Mucosa of descending colon (tissue), 3 donors: Measurements from ENCODE around the gene NTSR1. TPM values are rescaled to one million over a fixed set of nuclear protein-coding genes. Genes with fewer than 3 reads are reported as not detected.

Experiments used
- ATAC-seq: fragments of 200-7000 bp; cut with Tn5 transposase; one replicate; pipeline ENCODE4 v1.9.1; 2020; ENCODE audit warnings: mild to moderate bottlenecking, moderate library complexity
- DNase-seq, 3 donors: peaks; one replicate each; pipeline ENCODE4 v3.0.0-alpha.2; 2020
- H3K36me3 ChIP-seq: fragments of 200-600 bp; one replicate; pipeline ENCODE4 v1.8.0; 2021; ENCODE audit warnings: low read depth, mild to moderate bottlenecking
- H3K4me1 ChIP-seq: fragments of 200-600 bp; one replicate; pipeline ENCODE4 v1.8.0; 2021; ENCODE audit warnings: low read depth, mild to moderate bottlenecking
- H3K4me3 ChIP-seq: fragments of 200-600 bp; one replicate; pipeline ENCODE4 v1.8.0; 2021; ENCODE audit warnings: mild to moderate bottlenecking
- H3K9me3 ChIP-seq: fragments of 200-600 bp; one replicate; pipeline ENCODE4 v1.8.0; 2021; ENCODE audit warnings: mild to moderate bottlenecking
- CTCF ChIP-seq: fragments of 200-600 bp; IDR thresholded peaks from one replicate; pipeline ENCODE4 v1.8.0; 2022; ENCODE audit warnings: antibody characterized with exemption, mild to moderate bottlenecking
- intact Hi-C, 2 donors: fragments of 100-400 bp; cut with DNase I in 1 of 2; cut with micrococcal nuclease in 1 of 2; formaldehyde crosslinking; loops; one replicate each; pipeline versions ENCODE4 v1.11.0 to v1.11.1; 2022; cut with DNase I, micrococcal nuclease
- total RNA-seq, 3 donors: library from RNA; stranded (reverse); fragmentation: NEBNext Ultra II Directional in 2 of 3; extraction: Animal tissue kit (Norgen Biotek cat#: 25700) in 2 of 3; gene quantifications; one replicate each; pipeline versions ENCODE4 v1.2.1 to v1.2.4, GENCODE V29; 2021 to 2023
- donor health status: DM: no; HTN: no; CAD: no; lungs with moderate emphysema.
- donor health status: DM: no; HTN: no; CAD: no.
- donor health status: DM: no; HTN: yes; CAD: no.

NTSR1 gene
- total RNA-seq, 3 donors from 2014 or later, result 0.31 to 22.1 TPM; not detected in 1

DNA sequence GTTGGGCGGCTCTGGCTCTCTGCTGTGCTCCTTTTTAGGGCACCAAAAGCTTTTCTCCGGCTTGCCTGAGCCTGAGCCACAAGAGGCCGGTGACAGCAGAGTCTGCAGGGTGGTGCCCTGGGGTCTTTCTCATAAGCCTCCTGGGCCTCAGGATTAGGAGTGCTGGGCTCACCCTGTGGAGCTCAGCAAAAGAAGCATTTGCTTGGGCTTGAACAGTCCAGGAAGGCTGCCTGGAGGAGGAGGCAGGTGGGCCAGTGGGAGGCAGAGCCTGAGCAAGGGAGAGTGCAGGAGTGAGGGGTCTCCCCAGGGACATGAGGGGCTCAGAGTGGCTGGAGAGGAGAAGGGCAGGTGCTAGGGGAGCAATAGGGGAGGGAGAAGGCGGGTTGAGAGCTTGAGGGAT, 54.8 kb downstream of the NTSR1 start:
- no peaks in the 10 kb centered on the region for H3K4me1 ChIP-seq
- intact Hi-C loops, result no loop called here
- H3K9me3 ChIP-seq, result no peaks in the 10 kb centered on the region
- H3K36me3 ChIP-seq, result no peaks in the 10 kb centered on the region
- DNase-seq, result peak in 1 of 3 donors; percentile 10
- H3K4me3 ChIP-seq, result no peak overlapping the region
- no peak for TF ChIP-seq CTCF
- no peak for ATAC-seq

DNA sequence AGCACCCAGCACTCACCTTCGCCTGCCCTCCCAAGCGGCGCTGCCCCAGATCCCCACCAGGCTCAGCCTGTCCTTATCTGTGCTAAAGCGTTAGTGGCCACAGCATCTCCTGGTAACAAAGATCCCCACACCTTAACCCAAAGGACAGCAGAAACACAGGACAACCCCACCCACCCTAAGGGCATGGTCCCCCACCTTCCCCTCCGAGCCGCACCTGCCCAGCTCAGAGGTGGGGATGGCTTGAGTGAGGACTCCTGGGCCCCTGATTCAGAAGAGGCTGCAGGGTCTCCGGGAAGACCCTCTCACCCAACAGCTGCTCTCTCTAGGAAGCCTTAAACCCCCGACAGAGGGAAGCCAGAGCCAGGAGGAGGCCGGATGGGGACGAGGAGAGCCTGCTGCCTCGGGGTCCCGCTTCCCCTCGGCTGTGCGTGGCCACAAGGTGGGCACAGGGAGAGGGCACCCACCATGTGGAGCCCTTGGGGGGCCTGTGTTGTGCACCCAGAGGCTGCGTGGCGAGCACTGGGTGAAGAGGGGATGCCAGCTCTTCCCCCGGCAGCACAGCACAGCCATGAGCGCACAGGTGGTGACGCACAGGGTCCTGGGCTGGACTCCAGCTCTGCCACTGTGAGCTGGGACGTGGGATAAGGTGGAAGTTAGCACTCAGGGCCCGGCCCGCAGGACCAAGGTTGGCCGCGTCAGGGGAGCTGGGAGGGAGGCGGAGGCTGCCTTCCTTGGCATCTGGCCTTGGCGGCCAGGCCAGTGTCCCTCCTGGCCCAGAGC, 55.7 kb downstream of the NTSR1 start:
- Histone ChIP-seq H3K4me1 (no peaks in the 10 kb centered on the region), H3K4me3 (no peak overlapping the region), H3K36me3 (no peaks in the 10 kb centered on the region), H3K9me3 (no peaks in the 10 kb centered on the region)
- no peak for ATAC-seq
- intact Hi-C loops, result no loop called here
- no peak for TF ChIP-seq CTCF
- peak in 2 of 3 donors; percentile 10 to 40 for DNase-seq

DNA sequence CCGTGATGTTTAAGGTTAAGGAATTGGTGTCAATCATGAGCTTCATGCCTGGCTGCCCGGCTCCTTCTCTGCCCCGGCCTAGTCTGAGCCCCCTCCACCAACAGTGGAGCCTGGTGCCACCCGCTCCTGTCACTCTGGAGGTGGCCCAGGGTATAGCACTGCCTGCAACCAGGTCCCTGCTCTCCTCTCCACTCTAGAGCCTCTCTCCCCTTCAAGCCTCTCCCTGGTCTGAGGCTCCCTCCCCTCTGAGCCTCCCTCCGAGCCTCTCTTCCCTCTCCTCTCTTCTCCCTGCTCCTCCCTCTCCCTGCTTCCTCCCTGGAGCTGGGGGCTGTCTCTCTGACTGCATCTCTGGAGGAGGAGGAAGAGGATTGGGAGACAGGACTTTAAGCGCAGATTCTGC, 56.4 kb downstream of the NTSR1 start:
- no peaks in the 10 kb centered on the region for H3K36me3 ChIP-seq
- no peaks in the 10 kb centered on the region for H3K4me1 ChIP-seq
- no peak overlapping the region for H3K4me3 ChIP-seq
- TF ChIP-seq CTCF, result no peak
- ATAC-seq (no peak), DNase-seq (no peak)
- no peaks in the 10 kb centered on the region for H3K9me3 ChIP-seq
- intact Hi-C loops, result no loop called here

DNA sequence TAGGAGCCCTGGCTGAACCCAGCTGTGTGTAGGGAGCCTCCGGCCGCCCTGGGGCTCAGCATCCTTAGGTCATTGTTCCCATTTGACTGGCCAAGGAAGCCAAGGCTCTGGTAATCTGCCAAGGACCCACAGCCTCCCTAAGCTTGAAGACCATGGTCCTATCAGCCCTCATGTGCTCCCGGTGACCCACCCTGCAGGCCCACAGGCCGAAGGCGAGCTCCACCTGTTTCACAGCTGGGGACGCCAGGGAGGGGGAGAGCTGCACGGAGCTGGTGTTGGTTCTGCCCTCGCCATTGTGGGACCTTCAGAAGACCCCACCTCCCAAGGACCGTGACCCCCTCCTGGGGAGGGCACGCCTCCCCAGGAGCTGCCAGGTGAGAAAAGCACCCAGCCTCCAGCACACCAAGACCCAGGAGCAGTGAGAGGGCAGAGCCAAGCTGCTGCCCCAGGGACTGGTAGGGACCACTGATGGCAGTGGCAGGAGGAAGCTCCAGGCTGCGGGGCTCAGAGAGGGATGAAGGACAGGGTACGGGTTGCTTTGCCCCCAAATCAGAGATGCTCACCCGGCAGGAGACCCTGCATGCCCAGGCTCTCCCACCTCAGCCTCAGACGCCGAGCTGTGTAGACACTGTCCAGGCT, 56.9 kb downstream of the NTSR1 start:
- no peak for TF ChIP-seq CTCF
- no peaks in the 10 kb centered on the region for H3K36me3 ChIP-seq
- intact Hi-C loops, result no loop called here
- no peaks in the 10 kb centered on the region for H3K9me3 ChIP-seq
- H3K4me1 ChIP-seq, result no peaks in the 10 kb centered on the region
- DNase-seq, result peak in 2 of 3 donors; percentile 18 to 26
- no peak overlapping the region for H3K4me3 ChIP-seq
- no peak for ATAC-seq

GRCh38 chr20:62766071-62766450, 57.4 kb downstream of the NTSR1 start:
- Histone ChIP-seq H3K36me3 (no peaks in the 10 kb centered on the region), H3K4me1 (no peaks in the 10 kb centered on the region), H3K4me3 (no peak overlapping the region), H3K9me3 (no peaks in the 10 kb centered on the region)
- TF ChIP-seq CTCF, result no peak
- ATAC-seq (no peak), DNase-seq (peak in 1 of 3 donors; percentile 18)
- intact Hi-C loops, result no loop called here
